Caco-2 (cell line): ENCODE results near the gene RNF207. TPM values are rescaled to one million over a fixed set of nuclear protein-coding genes. Genes with fewer than 3 reads are reported as not detected.

Experiments used
- BruUV-seq: library from RNA; stranded (reverse); fragments of 400-500 nt; replicated peaks from 2 replicates; lab custom pipeline; 2021; lab: Mats Ljungman, UMichigan
- CTCF ChIA-PET: fragments of 300-600 bp; sonication (Branson Sonifier 250); formaldehyde crosslinking; loops from one replicate; lab custom pipeline; 2022; ENCODE audit warnings: antibody characterized with exemption; lab: Charles Lee
- POLR2A ChIA-PET: fragments of 300-600 bp; sonication (Branson Sonifier 250); formaldehyde crosslinking; loops from one replicate; lab custom pipeline; 2022; ENCODE audit warnings: antibody characterized with exemption; lab: Charles Lee
- DNase-seq, 2 experiments: peaks; one replicate each; pipeline versions ENCODE4 v3.0.0 to v3.0.0-alpha.2; 2020 to 2022
- H3K27me3 ChIP-seq: replicated peaks from 2 replicates; pipeline ENCODE4 v1.6.0; 2011; ENCODE audit warnings: low read length; ENCODE audit not compliant: control insufficient read depth, insufficient read depth
- H3K36me3 ChIP-seq: 2 replicates; pipeline ENCODE4 v1.5.1; 2011; ENCODE audit warnings: low read length; ENCODE audit not compliant: control insufficient read depth, insufficient read depth
- H3K4me1 ChIP-seq: fragments of 250-450 bp; sonication (Bioruptor Pico); 2 replicates; pipeline ENCODE4 v1.5.1; 2020; ENCODE audit warnings: mild to moderate bottlenecking
- H3K4me3 ChIP-seq: 2 replicates; pipeline ENCODE4 v1.5.1; 2011; ENCODE audit warnings: low read depth, mild to moderate bottlenecking, control low read depth, low read length
- H3K9me3 ChIP-seq: fragments of 250-450 bp; sonication (Bioruptor Pico); 2 replicates; pipeline ENCODE4 v1.5.1; 2020; ENCODE audit warnings: mild to moderate bottlenecking, moderate library complexity
- H3K27ac Mint-ChIP-seq: one replicate; pipeline ENCODE4 v1.8.0; 2022; ENCODE audit warnings: mixed read lengths; ENCODE audit not compliant: unreplicated experiment
- H3K27me3 Mint-ChIP-seq: one replicate; pipeline ENCODE4 v1.8.0; 2022; ENCODE audit warnings: mixed read lengths; ENCODE audit not compliant: insufficient read depth, unreplicated experiment
- H3K36me3 Mint-ChIP-seq: one replicate; pipeline ENCODE4 v1.8.0; 2022; ENCODE audit warnings: mild to moderate bottlenecking, mixed read lengths; ENCODE audit not compliant: insufficient read depth, unreplicated experiment
- H3K4me1 Mint-ChIP-seq: one replicate; pipeline ENCODE4 v1.8.0; 2022; ENCODE audit warnings: low read depth, mixed read lengths; ENCODE audit not compliant: unreplicated experiment
- H3K4me3 Mint-ChIP-seq: one replicate; pipeline ENCODE4 v1.8.0; 2022; ENCODE audit warnings: mild to moderate bottlenecking, moderate library complexity, mixed read lengths; ENCODE audit not compliant: unreplicated experiment
- H3K9me3 Mint-ChIP-seq: one replicate; pipeline ENCODE4 v1.8.0; 2022; ENCODE audit warnings: mixed read lengths; ENCODE audit not compliant: unreplicated experiment
- CTCF ChIP-seq, 2 experiments: fragments of 200-600 bp in 1 of 2; IDR thresholded peaks; 1 replicate in 1 of 2; 2 replicates in 1 of 2; pipeline versions ENCODE4 v1.5.1 to v1.8.0; 2011 to 2022; ENCODE audit warnings: antibody characterized with exemption in 1 of 2, control low read depth in 1 of 2, inconsistent platforms in 1 of 2, low read depth in 1 of 2, low read length in 1 of 2, mild to moderate bottlenecking in 1 of 2, moderate library complexity in 1 of 2; ENCODE audit not compliant: insufficient read depth in 1 of 2, severe bottlenecking in 1 of 2, unreplicated experiment in 1 of 2
- intact Hi-C: fragments of 100-400 bp; cut with micrococcal nuclease; formaldehyde crosslinking; loops from one replicate; pipeline ENCODE4 v1.10.0; 2022; ENCODE audit not compliant: unreplicated experiment
- total RNA-seq: library from RNA; stranded (reverse); gene quantifications from 2 replicates; pipeline ENCODE4 v1.2.3, GENCODE V29; 2022

The RNF207 gene
- total RNA-seq, 1 experiment from 2014 or later, result 27.4 TPM

- no peak for DNase-seq
- intact Hi-C loops, result no loop called here
- Mint-ChIP-seq H3K4me1 (no peaks in the 10 kb centered on the region), H3K27me3 (no peaks in the 10 kb centered on the region), H3K27ac (peak overlapping the region; percentile 58), H3K36me3 (peaks cover 32% of the 10 kb centered on the region), H3K9me3 (no peaks in the 10 kb centered on the region), H3K4me3 (no peak overlapping the region)
- no TSS peak for BruUV-seq
- Histone ChIP-seq H3K9me3 (no peaks in the 10 kb centered on the region), H3K27me3 (no peaks in the 10 kb centered on the region), H3K4me1 (no peaks in the 10 kb centered on the region), H3K36me3 (no peaks in the 10 kb centered on the region), H3K4me3 (no peak overlapping the region)
- CTCF ChIA-PET, result no interaction called here
- POLR2A ChIA-PET, result no interaction called here
- no peak for TF ChIP-seq CTCF (IDR thresholded peaks at IDR 0.05; ENCODE audit: insufficient read depth in 1 of 2, low read depth in 1 of 2, low read length in 1 of 2, severe bottlenecking in 1 of 2, unreplicated experiment in 1 of 2)
Observed at GRCh38 chr1:6263716-6264115, 57.8 kb downstream of the RNF207 start.

- no peaks in the 10 kb centered on the region for H3K36me3 ChIP-seq
- no TSS peak for BruUV-seq
- no peaks in the 10 kb centered on the region for H3K4me1 ChIP-seq
- no peak for DNase-seq
- ChIA-PET POLR2A (no interaction called here), CTCF (no interaction called here)
- Mint-ChIP-seq H3K27me3 (no peaks in the 10 kb centered on the region), H3K27ac (no peak overlapping the region), H3K36me3 (peaks cover 42% of the 10 kb centered on the region), H3K4me3 (no peak overlapping the region), H3K9me3 (no peaks in the 10 kb centered on the region), H3K4me1 (no peaks in the 10 kb centered on the region)
- H3K27me3 ChIP-seq, result no peaks in the 10 kb centered on the region
- no peak for TF ChIP-seq CTCF (IDR thresholded peaks at IDR 0.05; ENCODE audit: insufficient read depth in 1 of 2, low read depth in 1 of 2, low read length in 1 of 2, severe bottlenecking in 1 of 2, unreplicated experiment in 1 of 2)
- intact Hi-C loops, result no loop called here
- H3K9me3 ChIP-seq, result no peaks in the 10 kb centered on the region
- no peak overlapping the region for H3K4me3 ChIP-seq
Observed at GRCh38 chr1:6265151-6265550, 59.2 kb downstream of the RNF207 start.

GRCh38 chr1:6266641-6267040, 60.7 kb downstream of the RNF207 start:
- Histone ChIP-seq H3K4me3 (no peak overlapping the region), H3K4me1 (no peaks in the 10 kb centered on the region), H3K27me3 (no peaks in the 10 kb centered on the region), H3K36me3 (no peaks in the 10 kb centered on the region), H3K9me3 (no peaks in the 10 kb centered on the region)
- Mint-ChIP-seq H3K9me3 (no peaks in the 10 kb centered on the region), H3K4me1 (no peaks in the 10 kb centered on the region), H3K36me3 (peaks cover 46% of the 10 kb centered on the region), H3K27ac (no peak overlapping the region), H3K4me3 (no peak overlapping the region), H3K27me3 (no peaks in the 10 kb centered on the region)
- intact Hi-C loops, result no loop called here
- ChIA-PET CTCF (no interaction called here), POLR2A (no interaction called here)
- TF ChIP-seq CTCF (IDR thresholded peaks at IDR 0.05; ENCODE audit: insufficient read depth in 1 of 2, low read depth in 1 of 2, low read length in 1 of 2, severe bottlenecking in 1 of 2, unreplicated experiment in 1 of 2), result no peak
- DNase-seq, result no peak
- no TSS peak for BruUV-seq
